Measurements from ENCODE around the gene TEX13D.

DNA sequence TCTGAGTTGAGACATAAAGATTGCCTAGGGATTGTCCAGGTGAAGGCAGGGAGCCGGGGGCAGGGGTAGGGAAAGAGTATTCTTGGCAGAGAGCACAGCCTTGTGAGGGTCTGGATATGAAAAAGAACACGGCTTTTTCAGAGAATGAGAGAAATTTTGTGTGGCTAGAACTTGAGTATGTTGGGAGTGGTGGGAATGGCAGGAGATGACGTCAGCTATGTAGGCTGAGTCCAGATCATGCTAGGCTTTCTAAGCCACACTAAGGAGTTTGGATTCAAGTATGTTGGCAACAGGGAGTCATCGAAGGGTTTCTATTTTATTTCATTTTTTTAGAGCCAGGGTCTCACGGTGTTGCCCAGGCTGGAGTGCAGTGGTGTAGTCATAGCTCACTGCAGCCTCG lies 53.9 kb downstream of the TEX13D start:
- TF ChIP-seq POLR2A (IDR thresholded peaks at IDR 0.05; ENCODE audit: low read depth, low read length) (no peak), PAX5 (IDR thresholded peaks at IDR 0.05; ENCODE audit: insufficient read depth, low read length, severe bottlenecking) (no peak), POLR2AphosphoS5 (IDR thresholded peaks at IDR 0.05; ENCODE audit: low read depth, low read length) (no peak), TAF1 (IDR thresholded peaks at IDR 0.05; ENCODE audit: low read depth, low read length) (no peak), SPI1 (IDR thresholded peaks at IDR 0.05; ENCODE audit: low read depth, low read length) (no peak), POU2F2 (IDR thresholded peaks at IDR 0.05; ENCODE audit: low read depth, low read length) (no peak)

Data from GM12891 (cell line).